Spleen (tissue), 7 donors: Measurements from ENCODE around the gene RBPMS2.

Experiments
- CTCF ChIP-seq, 11 experiments: fragments of 200-600 bp in 7 of 11; fragments of 450-650 bp in 4 of 11; sonication (generic) in 4 of 11; IDR thresholded peaks in 8 of 11; conservative IDR thresholded peaks in 3 of 11; 1 replicate in 7 of 11; 2 replicates in 4 of 11; pipeline versions ENCODE4 v1.4.0 to v1.8.0; 2016 to 2021; ENCODE audit warnings: antibody characterized with exemption in 11 of 11, inconsistent platforms in 4 of 11, mild to moderate bottlenecking in 1 of 11
- POLR2AphosphoS5 ChIP-seq, 3 donors: sonication (generic); formaldehyde crosslinking; IDR thresholded peaks; one replicate each; pipeline ENCODE4 v1.5.1; 2017; ENCODE audit warnings: antibody characterized with exemption in 3 of 3
- donor health status: DM: no; HTN: no; CAD: no; lungs with moderate emphysema.
- donor health status: DM: no; HTN: no; CAD: no.
- donor health status: DM: no; HTN: no; CAD: no.

GRCh38 chr15:64763874-64764273, 11.5 kb downstream of the RBPMS2 start:
- TF ChIP-seq POLR2AphosphoS5 (IDR thresholded peaks at IDR 0.05): no peak
- no peak for TF ChIP-seq CTCF (IDR thresholded peaks at IDR 0.05 in 8 of 11, conservative IDR thresholded peaks at IDR 0.05 in 3 of 11)
